ENCODE measurements around the gene PPP1R13L.

The PPP1R13L gene, protein sequence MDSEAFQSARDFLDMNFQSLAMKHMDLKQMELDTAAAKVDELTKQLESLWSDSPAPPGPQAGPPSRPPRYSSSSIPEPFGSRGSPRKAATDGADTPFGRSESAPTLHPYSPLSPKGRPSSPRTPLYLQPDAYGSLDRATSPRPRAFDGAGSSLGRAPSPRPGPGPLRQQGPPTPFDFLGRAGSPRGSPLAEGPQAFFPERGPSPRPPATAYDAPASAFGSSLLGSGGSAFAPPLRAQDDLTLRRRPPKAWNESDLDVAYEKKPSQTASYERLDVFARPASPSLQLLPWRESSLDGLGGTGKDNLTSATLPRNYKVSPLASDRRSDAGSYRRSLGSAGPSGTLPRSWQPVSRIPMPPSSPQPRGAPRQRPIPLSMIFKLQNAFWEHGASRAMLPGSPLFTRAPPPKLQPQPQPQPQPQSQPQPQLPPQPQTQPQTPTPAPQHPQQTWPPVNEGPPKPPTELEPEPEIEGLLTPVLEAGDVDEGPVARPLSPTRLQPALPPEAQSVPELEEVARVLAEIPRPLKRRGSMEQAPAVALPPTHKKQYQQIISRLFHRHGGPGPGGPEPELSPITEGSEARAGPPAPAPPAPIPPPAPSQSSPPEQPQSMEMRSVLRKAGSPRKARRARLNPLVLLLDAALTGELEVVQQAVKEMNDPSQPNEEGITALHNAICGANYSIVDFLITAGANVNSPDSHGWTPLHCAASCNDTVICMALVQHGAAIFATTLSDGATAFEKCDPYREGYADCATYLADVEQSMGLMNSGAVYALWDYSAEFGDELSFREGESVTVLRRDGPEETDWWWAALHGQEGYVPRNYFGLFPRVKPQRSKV

DNA sequence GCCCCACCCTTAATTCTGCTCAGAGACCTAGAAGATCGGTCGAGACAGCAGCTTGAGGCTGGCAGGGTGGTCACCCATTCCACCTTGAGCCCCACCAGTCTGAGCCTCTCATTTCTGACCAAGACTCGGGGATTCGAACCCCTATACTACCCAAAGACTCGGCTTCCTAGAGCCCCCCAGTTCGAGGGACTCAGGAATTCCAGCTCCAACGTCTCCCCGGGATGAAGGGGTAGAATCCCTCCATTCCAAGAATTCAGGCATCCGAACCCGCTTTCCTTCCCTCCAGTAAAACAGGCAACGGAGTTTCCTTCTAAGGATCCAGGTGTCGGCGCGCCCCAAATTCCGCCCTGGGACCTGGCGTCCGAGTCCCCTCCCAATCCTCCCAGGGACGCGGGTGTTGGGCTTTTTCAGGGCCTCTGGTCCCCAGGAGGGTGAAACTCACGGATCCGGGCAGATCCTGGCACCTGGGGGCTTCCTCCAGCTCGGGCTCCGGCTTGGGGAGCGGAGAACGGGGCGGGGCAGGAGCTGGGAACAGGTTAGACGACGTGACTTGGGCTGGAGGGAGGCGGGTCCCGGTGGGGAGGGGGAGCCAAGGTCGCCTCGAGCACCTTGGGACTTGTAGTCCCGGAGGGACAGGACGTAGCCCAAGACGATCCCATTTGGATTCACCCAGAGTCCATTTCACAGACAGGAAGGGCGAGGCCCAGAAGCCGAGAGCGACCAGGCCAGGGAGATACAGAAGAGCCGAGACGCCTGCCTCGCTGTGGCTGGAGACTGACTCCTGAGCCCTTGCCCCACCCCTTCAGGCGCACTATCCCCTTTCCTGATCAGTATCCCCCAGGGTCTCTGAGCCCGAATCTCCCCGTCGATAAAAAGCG, at the start of gene PPP1R13L:
Gene PPP1R13L, minus strand, starts transcription at position 513 of the 878 bp plus-strand sequence. CDS start 6,751 bp downstream, outside the sequence.
- DNase-seq (ENCODE audit: low read depth in 3 of 3): peak in 1 of 3 experiments; percentile 37

DNA sequence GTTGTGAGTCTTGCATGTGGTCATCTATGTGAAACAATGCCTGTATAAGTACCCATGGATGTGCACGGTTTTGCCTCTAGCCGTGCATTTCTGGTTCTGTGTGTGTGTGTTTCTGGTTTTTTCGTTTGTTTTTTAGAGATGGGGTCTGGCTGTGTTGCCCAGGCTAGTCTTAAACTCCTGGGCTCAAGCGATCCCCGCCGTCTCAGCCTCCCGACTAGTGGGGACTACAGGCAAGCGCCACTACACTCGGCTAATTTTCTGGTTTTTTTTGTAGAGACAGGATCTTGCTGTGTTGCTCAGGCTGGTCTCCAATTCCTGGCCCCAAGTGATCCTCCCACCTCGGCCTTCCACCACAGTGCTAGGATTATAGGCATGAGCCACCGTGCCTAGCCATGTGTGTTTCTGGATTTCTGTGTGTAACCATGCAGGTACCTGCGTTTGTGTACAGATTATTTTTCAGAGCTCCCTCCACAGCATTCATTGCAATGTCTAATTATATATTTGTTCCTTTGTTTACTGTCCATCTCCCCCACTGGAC, 47.0 kb upstream of the PPP1R13L start:
- no peak for DNase-seq (ENCODE audit: low read depth in 3 of 3)

DNA sequence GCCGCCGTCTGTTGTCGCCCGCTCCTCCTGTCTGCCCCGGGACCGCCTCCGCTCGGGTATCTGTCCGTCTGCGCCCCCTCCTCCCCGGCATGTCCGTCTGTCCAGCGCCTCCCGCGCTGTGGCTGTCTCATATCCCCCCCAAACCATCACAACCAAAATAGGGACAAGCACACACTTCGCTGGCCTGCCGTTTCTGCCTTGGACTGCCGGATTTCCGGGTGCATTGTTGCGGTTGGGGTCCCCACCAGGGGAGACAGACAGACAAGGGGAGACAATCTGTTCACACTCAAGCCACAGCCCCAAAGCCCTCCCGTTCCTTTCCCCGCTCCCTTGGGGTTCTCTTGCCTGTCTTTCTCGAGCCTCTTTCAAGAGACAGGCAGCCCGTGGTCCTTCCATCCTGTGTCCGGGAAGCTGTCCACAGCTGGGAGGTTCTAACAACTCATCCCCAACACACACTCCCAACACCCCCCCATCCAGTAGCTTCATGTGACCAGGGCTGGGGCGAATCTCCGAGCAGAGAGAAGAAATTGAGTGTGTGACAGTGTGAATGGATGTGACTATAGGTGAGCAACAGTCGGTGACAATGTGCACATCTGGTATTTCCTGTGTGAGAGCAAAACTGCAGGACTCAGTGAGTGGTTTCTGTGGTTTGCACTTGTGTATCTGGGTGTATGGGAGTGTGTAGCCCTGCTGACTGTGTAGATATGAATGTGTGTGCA, 46.4 kb upstream of the PPP1R13L start:
- no peak for DNase-seq (ENCODE audit: low read depth in 3 of 3)

DNA sequence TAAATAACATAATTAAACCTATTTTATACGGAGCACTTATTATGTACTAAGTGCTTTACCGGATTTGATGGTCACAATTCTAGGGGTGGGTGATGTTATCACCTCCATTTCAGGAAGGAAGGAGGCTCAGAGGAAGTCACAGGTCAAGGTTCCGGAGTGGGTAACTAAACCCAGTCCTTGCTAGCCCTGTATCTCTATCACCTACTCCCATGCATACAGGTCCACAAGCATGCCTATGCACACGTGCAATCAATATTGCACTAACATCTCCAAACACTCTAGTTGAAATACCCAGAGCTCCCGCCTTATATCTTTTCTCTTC, 45.1 kb upstream of the PPP1R13L start:
- no peak for DNase-seq (ENCODE audit: low read depth in 3 of 3)

DNA sequence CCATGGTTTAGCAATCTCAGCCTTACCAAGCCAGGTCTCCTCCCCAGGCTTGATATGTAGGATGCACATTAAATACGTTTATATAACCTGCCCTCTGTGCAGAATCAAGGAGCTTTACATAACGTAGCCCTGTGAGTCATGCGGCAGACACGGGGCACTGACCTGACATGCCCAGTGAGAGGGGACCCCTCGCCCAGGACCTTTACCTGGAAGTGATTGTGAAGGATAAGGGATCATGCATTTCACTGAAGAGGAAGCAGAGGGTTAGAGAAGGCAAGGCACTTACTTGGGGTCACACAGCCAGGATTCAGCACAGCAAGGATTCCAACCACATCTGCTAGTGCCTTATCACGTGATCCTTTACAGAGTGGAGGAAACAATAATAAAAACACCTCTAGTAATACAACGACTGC, 44.0 kb upstream of the PPP1R13L start:
- no peak for DNase-seq (ENCODE audit: low read depth in 3 of 3)

DNA sequence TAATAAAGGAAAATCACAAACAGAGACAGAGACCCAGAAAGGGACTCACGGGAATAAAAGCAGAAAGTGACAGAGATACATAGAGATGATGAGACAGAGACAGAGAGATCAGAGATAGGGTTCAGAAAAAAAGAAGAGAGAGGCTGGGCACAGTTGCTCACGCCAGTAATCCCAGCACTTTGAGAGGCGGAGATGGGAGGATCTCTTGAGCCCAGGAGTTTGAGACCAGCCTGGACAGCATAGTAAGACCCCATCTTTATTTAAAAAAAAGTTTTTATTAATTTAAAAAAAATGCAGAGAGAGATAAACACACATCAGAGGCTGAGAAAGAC, 43.5 kb upstream of the PPP1R13L start:
- no peak for DNase-seq (ENCODE audit: low read depth in 3 of 3)

DNA sequence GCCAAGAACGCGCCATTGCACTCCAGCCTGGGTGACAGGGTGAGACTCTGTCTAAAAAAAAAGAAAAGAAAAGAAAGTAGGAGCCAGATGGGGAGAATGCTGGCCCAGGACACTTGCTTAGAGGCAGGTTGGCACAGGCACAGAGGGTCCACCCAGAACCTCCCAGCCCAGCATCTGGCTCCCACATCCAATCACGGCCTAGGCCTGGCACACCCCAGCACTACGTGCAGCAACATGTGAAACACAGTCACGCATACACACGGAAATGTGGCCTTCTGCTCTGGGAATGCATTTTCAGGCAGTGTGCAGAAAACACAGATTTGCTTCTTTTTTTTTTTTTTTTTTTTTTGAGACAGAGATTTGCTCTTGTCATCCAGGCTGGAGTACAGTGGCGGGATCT, 42.1 kb upstream of the PPP1R13L start:
- DNase-seq (ENCODE audit: low read depth in 3 of 3): no peak

DNA sequence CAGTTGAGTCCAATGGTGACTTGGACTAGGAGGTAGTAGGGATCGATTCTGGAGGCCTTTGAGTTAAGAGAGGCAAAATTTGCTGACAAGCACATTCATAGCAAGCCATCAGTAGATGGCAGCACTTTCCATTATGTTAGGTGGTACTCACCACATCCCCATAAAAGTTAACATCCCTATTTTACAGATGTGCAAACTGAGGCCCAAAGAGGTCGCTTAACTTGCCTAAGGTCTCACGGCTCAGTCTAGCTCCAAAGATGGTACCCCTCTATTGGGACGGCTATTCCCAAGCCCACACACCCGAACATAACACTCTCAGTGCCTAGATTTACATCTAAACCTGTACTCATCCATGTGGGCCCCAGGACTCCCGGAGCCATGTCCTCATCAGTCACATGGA, 41.4 kb upstream of the PPP1R13L start:
- DNase-seq (ENCODE audit: low read depth in 3 of 3): no peak

DNA sequence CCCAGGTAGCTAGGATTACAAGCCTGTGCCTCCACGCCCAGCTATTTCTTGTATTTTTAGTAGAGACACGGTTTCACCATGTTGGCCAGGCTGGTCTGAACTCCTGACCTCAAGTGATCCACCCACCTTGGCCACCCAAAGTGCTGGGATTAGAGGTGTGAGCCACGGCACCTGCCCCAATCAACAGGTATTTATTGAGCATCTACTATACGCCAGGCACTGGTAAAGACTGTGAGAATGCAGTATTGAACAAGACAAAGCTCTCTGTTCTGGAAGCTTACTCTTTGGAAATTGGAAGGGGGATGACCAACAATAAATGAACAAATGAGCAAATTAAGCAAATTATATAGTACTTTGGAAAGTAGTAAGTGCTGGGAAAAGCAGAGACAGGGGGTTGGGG, 40.3 kb upstream of the PPP1R13L start:
- DNase-seq (ENCODE audit: low read depth in 3 of 3): no peak

DNA sequence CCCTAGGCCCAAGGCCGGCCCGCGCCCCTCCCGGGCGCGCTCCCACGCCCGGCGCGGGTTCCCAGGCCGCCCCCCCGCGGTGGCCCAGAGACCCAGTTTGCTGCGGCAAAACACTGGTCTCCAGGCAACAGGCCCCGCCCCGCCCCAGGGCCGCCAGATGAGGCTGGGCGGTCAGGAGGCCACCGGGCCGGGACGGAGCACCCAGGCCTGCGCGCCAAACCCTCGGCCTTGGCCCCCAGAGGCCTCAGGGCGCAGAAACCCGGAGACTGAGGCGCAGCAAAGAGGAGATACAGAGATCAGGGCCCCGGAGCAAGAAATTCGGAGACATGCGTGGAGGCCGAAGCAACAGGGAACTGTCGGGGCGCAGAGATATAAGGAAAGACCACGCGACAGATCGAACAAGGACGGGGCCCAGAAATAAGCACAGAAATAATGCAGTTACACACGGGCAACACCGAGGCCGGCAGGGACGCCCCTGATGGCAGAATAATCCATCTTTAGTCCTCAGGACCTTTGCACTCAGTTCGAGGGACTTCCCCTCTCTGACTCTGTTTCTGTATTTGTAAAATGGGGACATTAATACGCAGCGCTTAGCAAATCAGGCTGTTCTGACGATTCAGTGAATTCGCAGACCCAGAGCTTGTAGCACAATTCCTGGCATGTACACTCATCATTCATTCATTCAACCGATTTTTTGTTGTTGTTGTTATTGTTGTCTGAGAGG, 39.6 kb upstream of the PPP1R13L start:
- DNase-seq (ENCODE audit: low read depth in 3 of 3): peak in 2 of 3 experiments; percentile 56 to 60

DNA sequence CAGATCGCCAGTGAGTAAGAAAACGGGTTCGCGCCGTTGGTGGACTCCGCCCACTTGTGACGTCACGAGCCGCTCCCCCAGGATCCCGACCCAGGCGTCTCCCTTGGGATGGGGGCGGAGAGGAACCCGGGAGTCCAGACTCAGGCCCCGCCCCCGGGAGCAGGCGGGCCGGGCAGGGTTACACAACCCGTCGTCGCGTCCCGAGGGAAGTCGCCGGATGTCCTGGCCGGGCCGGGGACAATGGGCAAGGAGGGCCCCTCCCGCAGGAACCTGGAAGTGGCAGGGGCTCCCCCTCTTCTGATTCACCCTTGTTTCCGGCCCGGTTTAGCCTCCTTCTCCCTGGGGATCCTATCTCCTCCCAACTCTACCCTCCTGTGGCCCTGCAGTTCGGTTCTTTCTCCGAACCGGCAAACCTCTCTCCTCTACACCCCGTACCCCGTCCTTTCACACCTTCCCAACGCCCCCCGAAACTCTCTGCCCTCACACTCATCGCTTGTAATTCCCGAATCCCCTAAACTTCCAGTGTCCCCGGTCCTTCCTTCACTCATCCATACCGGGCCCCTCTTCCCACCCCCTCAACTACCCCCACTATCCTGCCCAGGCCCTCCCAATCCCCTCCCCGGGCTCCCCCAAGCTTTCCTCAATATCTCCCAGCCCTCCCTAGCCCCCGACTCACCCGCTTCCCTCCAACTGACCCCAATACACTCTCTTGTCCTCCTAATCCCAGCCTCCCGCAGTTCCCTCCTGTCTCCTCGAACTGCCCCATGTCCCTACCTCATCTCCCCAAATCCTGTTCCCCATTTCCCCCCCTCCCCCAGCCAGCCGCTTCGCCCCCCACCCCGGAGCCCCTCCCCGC, 38.8 kb upstream of the PPP1R13L start:
- DNase-seq (ENCODE audit: low read depth in 3 of 3): peak in 1 of 3 experiments; percentile 28

DNA sequence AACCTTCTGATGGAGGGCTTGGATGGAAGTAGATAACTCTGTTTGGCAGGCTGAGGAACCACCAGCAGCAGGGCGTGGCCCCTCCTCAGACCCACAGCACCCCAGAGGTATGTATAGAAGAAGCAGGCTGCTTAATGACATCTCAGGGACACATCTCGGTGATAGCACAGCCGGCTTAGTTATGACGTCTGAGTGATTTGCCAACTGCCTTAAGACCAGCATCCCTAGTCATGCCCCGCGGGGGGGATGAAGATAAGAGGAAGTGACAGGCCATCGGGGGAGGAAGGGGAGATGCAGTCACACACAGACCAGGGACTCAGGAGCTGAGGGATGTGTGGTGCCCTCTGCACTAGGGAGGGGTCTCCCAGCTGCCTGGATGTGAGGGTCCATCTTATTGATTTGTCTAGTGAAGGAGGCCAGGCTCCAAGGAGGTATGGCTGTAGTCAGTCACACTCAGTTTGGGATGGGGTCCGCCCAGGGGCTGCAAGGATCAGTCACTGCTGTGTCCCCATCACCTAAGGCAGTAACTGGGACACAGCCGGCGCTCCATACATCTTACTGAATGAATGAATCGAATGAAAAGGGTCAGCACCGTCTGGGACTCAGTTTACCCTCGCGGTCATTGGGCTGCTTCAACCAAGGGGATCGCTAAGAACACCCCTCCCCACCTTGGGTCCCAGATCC, 38.1 kb upstream of the PPP1R13L start:
- no peak for DNase-seq (ENCODE audit: low read depth in 3 of 3)

DNA sequence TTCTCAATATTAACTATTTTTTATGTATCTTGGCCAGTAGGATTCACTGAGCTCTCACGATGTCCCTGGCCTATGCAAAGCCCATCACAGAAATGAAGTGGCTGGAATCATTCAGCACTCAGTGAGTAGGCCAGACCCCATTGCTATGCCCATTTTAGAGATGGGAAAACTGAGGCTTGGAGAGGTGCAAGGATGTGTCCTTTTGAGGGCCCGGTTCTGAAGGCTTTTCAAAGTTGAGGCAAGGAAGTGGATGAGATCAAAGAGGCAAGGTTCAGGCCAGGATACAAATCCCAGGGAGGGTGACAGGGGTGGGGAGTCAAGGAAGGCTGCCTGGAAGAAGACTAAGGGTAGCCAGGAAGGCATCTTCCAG, 37.5 kb upstream of the PPP1R13L start:
- no peak for DNase-seq (ENCODE audit: low read depth in 3 of 3)

DNA sequence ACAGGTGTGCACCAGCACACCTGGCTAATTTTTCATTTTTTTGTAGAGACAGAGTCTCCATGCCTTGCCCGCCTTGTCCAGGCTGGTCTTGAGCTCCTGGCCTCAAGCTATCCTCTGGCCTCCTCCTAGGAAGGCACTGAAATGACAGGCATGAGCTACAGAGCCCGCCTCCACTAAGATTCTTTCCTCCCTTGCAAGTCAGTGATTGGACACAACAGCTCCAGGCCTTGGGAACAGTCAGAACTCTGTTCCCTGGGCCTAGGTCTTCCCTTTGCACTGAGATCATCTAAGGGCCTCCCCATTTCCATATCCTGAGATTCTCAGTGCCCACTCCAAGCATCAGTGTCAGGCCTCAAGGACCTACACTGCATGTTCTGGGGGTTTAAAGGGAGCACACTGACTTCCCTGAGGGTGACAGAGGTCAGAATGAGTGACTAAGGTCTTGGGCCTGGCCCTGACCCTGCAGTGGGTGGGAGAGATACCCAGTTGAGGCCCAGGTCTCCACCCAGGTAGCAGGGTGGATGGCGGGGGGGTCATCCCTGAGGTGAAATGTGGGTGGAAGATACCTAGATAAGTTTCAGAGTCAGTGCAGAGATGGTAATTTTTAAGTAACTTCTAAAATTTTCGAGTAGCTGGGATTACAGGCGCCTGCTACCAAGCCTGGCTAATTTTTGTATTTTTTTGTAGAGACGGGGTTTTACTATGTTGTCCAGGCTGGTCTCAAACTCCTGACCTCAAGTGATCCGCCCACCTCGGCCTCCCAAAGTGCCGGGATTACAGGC, 36.2 kb upstream of the PPP1R13L start:
- DNase-seq (ENCODE audit: low read depth in 3 of 3): no peak

DNA sequence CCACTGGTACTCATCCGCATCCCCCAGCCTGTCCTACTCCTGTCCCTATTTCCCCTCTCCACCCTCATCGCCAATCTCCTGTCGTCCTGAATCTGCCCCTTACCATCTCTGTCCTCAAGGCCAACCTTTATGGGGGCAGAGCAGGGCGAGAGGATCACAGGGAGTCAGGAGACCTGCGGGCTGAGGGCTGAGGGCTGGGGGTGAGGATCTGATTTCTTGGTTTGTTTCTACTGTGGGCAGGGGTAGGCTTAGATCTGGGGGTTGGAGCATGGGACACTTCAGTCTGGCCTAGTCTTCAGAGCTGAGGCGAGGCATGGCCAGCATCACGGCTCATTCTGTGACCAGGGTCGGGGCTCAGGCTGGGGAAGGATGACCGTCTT, 35.4 kb upstream of the PPP1R13L start:
- no peak for DNase-seq (ENCODE audit: low read depth in 3 of 3)

DNA sequence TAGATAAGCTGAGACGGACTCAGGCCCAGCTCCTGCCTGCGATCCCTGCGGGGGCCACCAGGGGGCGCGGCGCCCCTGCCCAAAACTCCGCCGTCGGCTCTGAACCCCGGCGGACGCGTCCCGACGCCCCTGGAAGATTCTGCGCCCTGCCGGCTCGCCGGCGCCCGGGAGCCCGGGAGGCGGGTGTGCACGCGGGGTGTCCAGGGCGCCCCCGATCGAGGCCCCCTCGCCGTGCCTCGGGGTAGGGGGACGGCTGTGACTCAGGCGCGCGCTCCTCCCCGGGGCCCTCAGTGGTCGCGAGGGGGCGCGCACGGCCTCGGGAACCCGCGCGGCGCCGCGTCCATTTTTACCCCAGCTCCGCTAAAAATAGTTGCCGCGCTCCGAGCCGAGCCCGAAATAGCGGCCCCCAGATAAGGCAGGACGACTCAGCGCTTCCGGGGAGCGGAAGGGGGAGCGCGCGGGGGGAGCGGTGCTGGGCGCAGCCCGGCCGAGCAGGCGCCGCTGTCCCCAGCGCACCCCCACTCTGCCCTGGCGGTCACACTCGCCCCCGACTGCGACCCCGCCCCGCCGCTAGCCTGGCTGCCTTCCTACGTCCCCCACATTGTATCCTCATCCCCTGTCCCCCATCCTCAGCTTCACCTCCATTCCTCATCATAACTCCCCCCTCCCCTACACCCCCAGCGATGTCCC, 34.8 kb upstream of the PPP1R13L start:
- peak; percentile 67 to 73 (median 73) for DNase-seq (ENCODE audit: low read depth in 3 of 3)

DNA sequence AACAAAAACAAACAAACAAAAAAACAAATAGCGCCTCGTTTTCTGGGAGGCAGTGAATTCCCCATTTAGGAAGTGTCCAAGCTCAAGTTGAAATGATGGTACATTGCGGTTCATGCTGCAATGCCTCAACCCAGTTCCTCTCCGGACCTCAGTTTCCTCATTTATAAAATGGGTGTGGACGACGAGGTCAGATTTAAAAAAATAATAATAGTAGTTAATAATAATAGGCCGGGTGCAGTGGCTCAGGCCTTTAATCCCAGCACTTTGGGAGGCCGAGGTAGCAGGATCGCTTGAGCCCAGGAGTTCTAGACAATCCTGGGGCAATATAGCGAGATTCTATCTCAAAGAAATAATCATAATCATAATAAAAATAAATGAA, 34.3 kb upstream of the PPP1R13L start:
- DNase-seq (ENCODE audit: low read depth in 3 of 3): no peak

DNA sequence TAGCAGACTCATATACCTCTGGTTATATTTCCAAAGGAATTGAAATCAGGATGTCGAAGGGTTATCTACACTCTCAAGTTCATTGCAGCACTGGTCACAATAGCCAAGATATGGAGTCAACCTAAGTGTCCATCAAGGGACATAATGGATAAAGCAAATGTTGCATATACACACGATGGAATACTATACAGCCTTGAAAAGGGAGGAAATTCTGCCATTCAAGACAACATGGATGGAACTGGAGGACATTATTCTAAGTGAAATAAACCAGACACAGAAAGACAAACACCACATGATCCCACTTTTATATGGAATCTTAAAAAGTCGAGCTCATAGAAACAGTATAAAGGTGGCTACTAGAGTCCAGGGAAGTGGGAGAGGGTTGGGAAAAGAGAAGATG, 32.5 kb upstream of the PPP1R13L start:
- DNase-seq (ENCODE audit: low read depth in 3 of 3): no peak
